Measurements from ENCODE around the gene SGMS1. TPM values are rescaled to one million over a fixed set of nuclear protein-coding genes. Genes with fewer than 3 reads are reported as not detected.

Gene SGMS1
- total and polyA plus RNA-seq, 5 donors = 12.0 to 26.0 (median 24.5) TPM

DNA sequence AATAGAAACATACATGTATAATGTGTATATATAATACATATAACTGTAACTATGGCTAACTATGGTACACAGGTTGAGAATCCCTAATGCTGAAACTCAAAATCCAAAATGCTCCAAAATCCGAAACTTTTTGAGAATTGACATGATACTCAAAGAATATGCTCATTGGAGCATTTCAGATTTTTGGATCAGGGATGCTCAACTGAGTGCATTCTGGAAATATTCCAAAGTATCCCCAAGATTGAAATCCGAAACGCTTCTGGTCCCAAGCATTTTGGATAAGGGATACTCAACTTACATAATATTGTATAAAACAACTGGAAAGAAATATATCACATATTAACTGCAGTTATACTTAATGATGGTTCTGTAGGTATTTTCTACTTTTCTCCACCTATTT, 278.2 kb downstream of the SGMS1 start:
- intact Hi-C loops (cut with DNase I) = no loop called here
- DNase-seq (no peak), ATAC-seq (no peak)
- WGBS = 78% methylated on average over 3 of the region's 3 CpGs
- Histone ChIP-seq H3K9me3 (ENCODE audit: control insufficient read depth, low read length) (no peaks in the 10 kb centered on the region), H3K4me1 (ENCODE audit: control insufficient read depth, insufficient read depth, low read length) (peaks cover 5% of the 10 kb centered on the region), H3K4me3 (ENCODE audit: low read length) (no peak overlapping the region), H3K27me3 (ENCODE audit: control insufficient read depth, insufficient read depth) (no peaks in the 10 kb centered on the region), H3K27ac (ENCODE audit: low read length) (no peak overlapping the region)

GRCh38 chr10:50343702-50344331, 279.9 kb downstream of the SGMS1 start:
- no peaks in the 10 kb centered on the region for H3K27me3 ChIP-seq (ENCODE audit: control insufficient read depth, insufficient read depth)
- no peak overlapping the region for H3K27ac ChIP-seq (ENCODE audit: low read length)
- no peaks in the 10 kb centered on the region for H3K9me3 ChIP-seq (ENCODE audit: control insufficient read depth, low read length)
- intact Hi-C loops (cut with DNase I) = no loop called here
- H3K4me3 ChIP-seq (ENCODE audit: low read length) = no peak overlapping the region
- 94% methylated on average over 12 of the region's 12 CpGs for WGBS
- ATAC-seq (no peak), DNase-seq (peak in 1 of 3 donors; percentile 20)
- peaks cover 5% of the 10 kb centered on the region for H3K4me1 ChIP-seq (ENCODE audit: control insufficient read depth, insufficient read depth, low read length)

GRCh38 chr10:50341987-50342386, 281.8 kb downstream of the SGMS1 start:
- Histone ChIP-seq H3K9me3 (ENCODE audit: control insufficient read depth, low read length) (no peaks in the 10 kb centered on the region), H3K27ac (ENCODE audit: low read length) (no peak overlapping the region), H3K27me3 (ENCODE audit: control insufficient read depth, insufficient read depth) (no peaks in the 10 kb centered on the region), H3K4me1 (ENCODE audit: control insufficient read depth, insufficient read depth, low read length) (no peaks in the 10 kb centered on the region), H3K4me3 (ENCODE audit: low read length) (no peak overlapping the region)
- intact Hi-C loops (cut with DNase I) = no loop called here
- no peak for DNase-seq
- WGBS = 52% methylated on average over 2 of the region's 2 CpGs
- ATAC-seq = no peak

DNA sequence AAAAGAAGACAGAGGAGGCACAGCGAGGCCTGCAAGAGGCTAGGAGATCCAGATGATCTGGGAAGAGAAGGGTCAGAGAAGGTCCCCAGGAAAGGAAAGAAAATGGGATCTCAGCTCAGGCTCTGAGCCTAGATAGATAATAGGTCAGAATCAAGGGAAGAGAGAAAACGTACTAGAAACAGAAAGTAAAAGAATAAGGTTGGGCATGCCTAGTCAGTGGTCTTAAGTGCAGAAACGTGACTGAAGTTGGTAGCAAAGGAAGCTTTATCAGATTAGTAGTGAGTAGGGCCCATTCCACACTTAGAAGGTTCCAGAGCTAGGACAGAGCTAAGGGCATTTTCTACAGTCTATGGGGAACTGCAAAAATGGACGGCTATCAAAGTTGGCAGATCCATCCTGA, 287.6 kb downstream of the SGMS1 start:
- Histone ChIP-seq H3K27ac (ENCODE audit: low read length) (no peak overlapping the region), H3K4me3 (ENCODE audit: low read length) (no peak overlapping the region), H3K9me3 (ENCODE audit: control insufficient read depth, low read length) (no peaks in the 10 kb centered on the region), H3K27me3 (ENCODE audit: control insufficient read depth, insufficient read depth) (no peaks in the 10 kb centered on the region), H3K4me1 (ENCODE audit: control insufficient read depth, insufficient read depth, low read length) (no peaks in the 10 kb centered on the region)
- intact Hi-C loops (cut with DNase I) = no loop called here
- DNase-seq (no peak), ATAC-seq (no peak)
- WGBS = 77% methylated on average over 4 of the region's 4 CpGs

DNA sequence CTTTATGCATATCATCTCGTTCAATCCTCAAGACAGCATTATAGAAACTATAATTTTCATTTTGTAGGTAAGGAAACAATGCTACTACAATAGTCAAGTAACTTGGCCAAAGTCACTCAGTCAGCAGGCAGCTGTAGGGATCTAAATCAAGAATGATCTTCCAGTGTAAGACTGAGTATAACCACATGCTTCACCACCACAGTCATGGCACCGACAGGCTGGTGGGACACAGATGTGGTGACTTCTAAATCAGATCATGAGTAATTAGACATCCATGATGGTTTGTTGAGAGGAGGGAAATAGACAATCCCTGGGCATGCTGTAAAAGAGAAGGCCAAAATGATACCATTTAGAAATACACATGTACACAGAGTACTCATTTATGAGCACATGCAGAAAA, 288.4 kb downstream of the SGMS1 start:
- Histone ChIP-seq H3K9me3 (ENCODE audit: control insufficient read depth, low read length) (no peaks in the 10 kb centered on the region), H3K4me1 (ENCODE audit: control insufficient read depth, insufficient read depth, low read length) (no peaks in the 10 kb centered on the region), H3K27me3 (ENCODE audit: control insufficient read depth, insufficient read depth) (no peaks in the 10 kb centered on the region), H3K27ac (ENCODE audit: low read length) (no peak overlapping the region), H3K4me3 (ENCODE audit: low read length) (no peak overlapping the region)
- intact Hi-C loops (cut with DNase I) = no loop called here
- ATAC-seq = no peak
- DNase-seq = no peak
- WGBS = 96% methylated on average over 2 of the region's 2 CpGs

DNA sequence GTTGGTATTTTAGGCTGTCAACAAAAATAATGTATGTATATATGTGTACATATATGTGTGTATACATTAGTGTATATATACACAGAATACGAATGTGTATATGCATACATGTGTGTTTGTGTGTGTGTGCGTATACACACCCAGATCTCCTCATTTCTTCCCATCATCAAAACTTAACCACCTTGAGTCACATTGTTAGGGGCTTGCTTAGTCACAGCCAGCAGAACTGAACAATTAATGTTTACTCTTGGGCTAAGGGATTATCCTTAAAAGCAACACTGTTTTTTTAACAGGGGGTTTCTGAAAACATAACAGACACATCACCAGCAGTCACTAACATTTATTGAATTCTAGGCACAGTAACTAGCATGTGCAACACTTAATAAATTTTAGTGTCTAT, 289.5 kb downstream of the SGMS1 start:
- no peak overlapping the region for H3K4me3 ChIP-seq (ENCODE audit: low read length)
- WGBS = 95% methylated on average over 2 of the region's 2 CpGs
- ATAC-seq (no peak), DNase-seq (no peak)
- H3K27me3 ChIP-seq (ENCODE audit: control insufficient read depth, insufficient read depth) = no peaks in the 10 kb centered on the region
- H3K4me1 ChIP-seq (ENCODE audit: control insufficient read depth, insufficient read depth, low read length) = no peaks in the 10 kb centered on the region
- H3K9me3 ChIP-seq (ENCODE audit: control insufficient read depth, low read length) = no peaks in the 10 kb centered on the region
- no peak overlapping the region for H3K27ac ChIP-seq (ENCODE audit: low read length)
- intact Hi-C loops (cut with DNase I) = no loop called here

DNA sequence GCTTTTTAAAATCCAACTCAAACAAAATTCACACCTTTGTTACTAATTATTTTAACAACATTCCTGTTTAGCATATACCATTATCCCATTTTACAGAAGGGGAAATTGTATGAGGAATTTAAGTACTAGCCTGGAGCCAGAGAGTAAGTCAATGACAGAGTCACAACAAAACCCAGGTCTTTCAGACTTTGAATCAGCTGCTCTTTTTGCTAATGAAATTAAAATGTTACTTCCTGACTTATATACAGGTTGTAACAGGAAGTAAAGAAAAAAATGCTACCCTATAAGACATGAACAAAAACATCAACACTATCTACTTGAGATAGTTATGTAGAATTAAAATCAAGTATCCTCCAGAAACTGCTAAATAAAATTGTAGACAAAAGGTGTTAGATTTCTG, 289.9 kb downstream of the SGMS1 start:
- intact Hi-C loops (cut with DNase I) = no loop called here
- Histone ChIP-seq H3K27me3 (ENCODE audit: control insufficient read depth, insufficient read depth) (no peaks in the 10 kb centered on the region), H3K4me1 (ENCODE audit: control insufficient read depth, insufficient read depth, low read length) (no peaks in the 10 kb centered on the region)

DNA sequence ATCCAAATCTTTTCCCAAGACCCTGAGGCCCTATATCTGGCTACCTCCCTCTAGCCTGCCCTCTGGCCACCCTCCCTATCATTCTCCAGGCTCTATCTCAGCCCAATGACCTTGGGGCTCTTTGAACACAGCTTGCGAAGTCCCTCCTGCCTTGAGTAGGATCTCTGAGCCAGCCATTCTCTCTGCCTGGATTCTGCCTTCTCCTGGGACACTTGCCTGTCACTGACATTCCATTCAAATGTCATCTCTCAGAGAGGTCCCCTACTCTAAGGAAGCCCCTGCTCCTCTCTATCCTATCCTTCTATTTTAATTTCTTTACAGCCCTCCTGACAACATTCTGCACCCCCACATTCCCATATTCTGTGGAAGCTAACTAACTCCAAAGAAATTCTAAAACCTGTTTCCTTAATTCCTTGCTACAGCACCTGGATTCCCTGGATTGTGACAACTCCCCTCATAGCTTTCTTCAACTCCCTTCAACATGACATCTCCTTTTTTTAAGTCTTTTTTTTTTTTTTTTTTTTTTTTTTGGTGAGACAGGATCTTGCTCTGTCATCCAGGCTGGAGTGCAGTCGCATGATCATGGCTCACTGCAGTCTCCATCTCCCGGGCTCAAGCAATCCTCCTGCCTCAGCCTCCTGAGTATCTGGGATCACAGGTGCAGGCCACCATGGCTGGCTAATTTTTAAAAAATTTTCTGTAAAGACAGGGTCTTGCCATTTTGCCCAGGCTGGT, 291.5 kb downstream of the SGMS1 start:
- intact Hi-C loops (cut with DNase I) = no loop called here
- Histone ChIP-seq H3K4me1 (ENCODE audit: control insufficient read depth, insufficient read depth, low read length) (no peaks in the 10 kb centered on the region), H3K4me3 (ENCODE audit: low read length) (no peak overlapping the region), H3K9me3 (ENCODE audit: control insufficient read depth, low read length) (no peaks in the 10 kb centered on the region), H3K27ac (ENCODE audit: low read length) (no peak overlapping the region), H3K27me3 (ENCODE audit: control insufficient read depth, insufficient read depth) (no peaks in the 10 kb centered on the region)
- WGBS = 91% methylated on average over 3 of the region's 3 CpGs
- ATAC-seq (no peak), DNase-seq (no peak)

More for the DNA sequence above, 289.9 kb downstream of the SGMS1 start:
- no peak overlapping the region for H3K27ac ChIP-seq (ENCODE audit: low read length)
- no peak for DNase-seq
- no peak overlapping the region for H3K4me3 ChIP-seq (ENCODE audit: low read length)
- ATAC-seq = no peak
- no peaks in the 10 kb centered on the region for H3K9me3 ChIP-seq (ENCODE audit: control insufficient read depth, low read length)

GRCh38 chr10:50331486-50331885, 292.3 kb downstream of the SGMS1 start:
- intact Hi-C loops (cut with DNase I) = no loop called here
- Histone ChIP-seq H3K27ac (ENCODE audit: low read length) (no peak overlapping the region), H3K4me3 (ENCODE audit: low read length) (no peak overlapping the region), H3K27me3 (ENCODE audit: control insufficient read depth, insufficient read depth) (no peaks in the 10 kb centered on the region), H3K4me1 (ENCODE audit: control insufficient read depth, insufficient read depth, low read length) (peaks cover 2% of the 10 kb centered on the region), H3K9me3 (ENCODE audit: control insufficient read depth, low read length) (no peaks in the 10 kb centered on the region)
- ATAC-seq = no peak
- WGBS = 98% methylated on average over 2 of the region's 2 CpGs
- DNase-seq = no peak

- Histone ChIP-seq H3K4me3 (ENCODE audit: low read length) (peak overlapping the region; percentile 53), H3K4me1 (ENCODE audit: control insufficient read depth, insufficient read depth, low read length) (peaks cover 4% of the 10 kb centered on the region), H3K27me3 (ENCODE audit: control insufficient read depth, insufficient read depth) (no peaks in the 10 kb centered on the region), H3K27ac (ENCODE audit: low read length) (no peak overlapping the region), H3K9me3 (ENCODE audit: control insufficient read depth, low read length) (no peaks in the 10 kb centered on the region)
- peak; percentile 57 to 72 (median 66) for DNase-seq
- intact Hi-C loops (cut with DNase I) = loop anchor here in 1 of 4 donors (10.0 kb wide), 1 partner anchor 298 kb away; the partner anchor contains the start of gene SGMS1
- WGBS = 34% methylated on average over 13 of the region's 13 CpGs
- peak; percentile 91 to 92 for ATAC-seq
Observed at GRCh38 chr10:50326757-50327701, 296.7 kb downstream of the SGMS1 start.

- ATAC-seq = no peak
- no peak for DNase-seq
- Histone ChIP-seq H3K27ac (ENCODE audit: low read length) (no peak overlapping the region), H3K4me3 (ENCODE audit: low read length) (peak overlapping the region; percentile 53), H3K27me3 (ENCODE audit: control insufficient read depth, insufficient read depth) (no peaks in the 10 kb centered on the region), H3K9me3 (ENCODE audit: control insufficient read depth, low read length) (no peaks in the 10 kb centered on the region), H3K4me1 (ENCODE audit: control insufficient read depth, insufficient read depth, low read length) (peaks cover 7% of the 10 kb centered on the region)
- intact Hi-C loops (cut with DNase I) = loop anchor here in 1 of 4 donors (10.0 kb wide), 1 partner anchor 299 kb away; the partner anchor contains the start of gene SGMS1
Observed at GRCh38 chr10:50326172-50326555, 297.6 kb downstream of the SGMS1 start.

All from right cardiac atrium (tissue), 5 donors.